Nephron progenitor cell (in vitro differentiated cells): Measurements from ENCODE around the gene RFTN1.

ENCODE experiments used
- DNase-seq: peaks from one replicate; pipeline ENCODE4 v3.0.0; 2021
- H3K27ac Mint-ChIP-seq: 2 replicates; pipeline ENCODE4 v1.8.0; 2021; ENCODE audit warnings: mild to moderate bottlenecking, moderate library complexity, mixed read lengths
- H3K27me3 Mint-ChIP-seq: 2 replicates; pipeline ENCODE4 v1.8.0; 2021; ENCODE audit warnings: mild to moderate bottlenecking, low read depth, mixed read lengths; ENCODE audit not compliant: poor library complexity
- H3K36me3 Mint-ChIP-seq: 2 replicates; pipeline ENCODE4 v1.8.0; 2021; ENCODE audit warnings: low read depth, mixed read lengths
- H3K4me1 Mint-ChIP-seq: 2 replicates; pipeline ENCODE4 v1.8.0; 2021; ENCODE audit warnings: mixed read lengths
- H3K4me3 Mint-ChIP-seq: 2 replicates; pipeline ENCODE4 v1.8.0; 2021; ENCODE audit warnings: mild to moderate bottlenecking, moderate library complexity, mixed read lengths
- H3K9me3 Mint-ChIP-seq: 2 replicates; pipeline ENCODE4 v1.8.0; 2021; ENCODE audit warnings: mild to moderate bottlenecking, moderate library complexity, mixed read lengths
- TF ChIP-seq, protein P1 (sequence below): fragments of 200-600 bp; sonication (generic); IDR thresholded peaks from 2 replicates; pipeline ENCODE4 v1.5.0; 2021; ENCODE audit warnings: antibody characterized with exemption

The RFTN1 gene

DNA sequence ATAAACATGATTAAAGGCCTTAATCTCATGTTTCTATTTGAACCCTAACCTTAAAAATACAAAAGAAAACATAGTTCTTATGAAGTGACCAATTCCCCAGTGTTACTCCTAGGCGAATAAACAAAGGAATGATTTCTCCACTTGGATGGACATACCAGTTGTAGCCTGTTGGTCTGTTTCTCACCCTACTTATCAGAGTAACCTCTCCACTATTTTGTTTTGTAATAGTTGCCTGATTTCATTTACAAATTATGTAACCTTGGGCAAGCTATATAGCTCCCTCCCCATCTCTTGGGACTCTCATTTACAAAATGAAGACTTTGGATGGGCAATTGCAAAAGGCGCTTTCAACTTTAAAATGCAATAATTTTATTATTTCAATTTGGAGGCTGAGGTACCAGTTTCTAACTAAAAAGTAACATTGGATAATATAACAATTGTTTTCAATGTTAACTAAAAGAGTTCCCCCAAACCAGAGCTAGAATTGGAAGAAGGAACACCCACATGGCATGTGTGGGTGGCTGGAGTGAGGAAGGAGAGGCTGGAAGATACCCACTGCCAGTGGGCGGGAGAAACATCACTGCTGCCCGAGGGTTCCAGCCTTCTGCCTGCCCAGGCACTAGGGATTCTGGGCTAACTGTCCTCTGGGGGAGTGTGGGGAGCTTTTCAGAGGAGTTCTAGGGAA, 74.2 kb downstream of the RFTN1 start:
- peaks cover 7% of the 10 kb centered on the region for H3K9me3 Mint-ChIP-seq
- no peak overlapping the region for H3K27ac Mint-ChIP-seq
- H3K36me3 Mint-ChIP-seq, result peaks cover 12% of the 10 kb centered on the region
- no peak overlapping the region for H3K4me3 Mint-ChIP-seq
- TF ChIP-seq, protein P1, sequence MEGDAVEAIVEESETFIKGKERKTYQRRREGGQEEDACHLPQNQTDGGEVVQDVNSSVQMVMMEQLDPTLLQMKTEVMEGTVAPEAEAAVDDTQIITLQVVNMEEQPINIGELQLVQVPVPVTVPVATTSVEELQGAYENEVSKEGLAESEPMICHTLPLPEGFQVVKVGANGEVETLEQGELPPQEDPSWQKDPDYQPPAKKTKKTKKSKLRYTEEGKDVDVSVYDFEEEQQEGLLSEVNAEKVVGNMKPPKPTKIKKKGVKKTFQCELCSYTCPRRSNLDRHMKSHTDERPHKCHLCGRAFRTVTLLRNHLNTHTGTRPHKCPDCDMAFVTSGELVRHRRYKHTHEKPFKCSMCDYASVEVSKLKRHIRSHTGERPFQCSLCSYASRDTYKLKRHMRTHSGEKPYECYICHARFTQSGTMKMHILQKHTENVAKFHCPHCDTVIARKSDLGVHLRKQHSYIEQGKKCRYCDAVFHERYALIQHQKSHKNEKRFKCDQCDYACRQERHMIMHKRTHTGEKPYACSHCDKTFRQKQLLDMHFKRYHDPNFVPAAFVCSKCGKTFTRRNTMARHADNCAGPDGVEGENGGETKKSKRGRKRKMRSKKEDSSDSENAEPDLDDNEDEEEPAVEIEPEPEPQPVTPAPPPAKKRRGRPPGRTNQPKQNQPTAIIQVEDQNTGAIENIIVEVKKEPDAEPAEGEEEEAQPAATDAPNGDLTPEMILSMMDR, result no peak
- peaks cover 56% of the 10 kb centered on the region for H3K4me1 Mint-ChIP-seq
- peaks cover 4% of the 10 kb centered on the region for H3K27me3 Mint-ChIP-seq
- no peak for DNase-seq

DNA sequence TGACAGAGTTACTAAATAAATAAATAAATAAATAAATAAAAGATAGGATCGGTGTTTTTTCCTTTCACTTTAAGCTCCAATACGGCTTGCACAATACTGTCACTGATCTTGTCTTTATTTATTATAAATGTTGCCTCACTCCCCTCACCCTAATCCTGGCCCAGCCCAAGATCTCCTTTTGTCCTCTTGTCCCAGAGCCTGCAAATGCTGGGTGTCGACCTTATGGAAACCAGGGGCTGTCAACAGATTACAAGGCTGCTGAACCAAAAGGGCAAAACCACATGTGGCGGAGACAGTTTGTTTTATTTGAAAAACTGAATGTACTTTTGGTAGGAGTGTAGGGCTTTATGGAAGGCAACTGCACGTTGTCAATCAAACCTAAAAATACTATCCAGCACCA, 75.9 kb downstream of the RFTN1 start:
- Mint-ChIP-seq H3K4me1 (peaks cover 66% of the 10 kb centered on the region), H3K27me3 (peaks cover 7% of the 10 kb centered on the region), H3K27ac (no peak overlapping the region), H3K36me3 (peaks cover 5% of the 10 kb centered on the region), H3K4me3 (no peak overlapping the region), H3K9me3 (peaks cover 2% of the 10 kb centered on the region)
- no peak for DNase-seq
- TF ChIP-seq, protein P1, result no peak

DNA sequence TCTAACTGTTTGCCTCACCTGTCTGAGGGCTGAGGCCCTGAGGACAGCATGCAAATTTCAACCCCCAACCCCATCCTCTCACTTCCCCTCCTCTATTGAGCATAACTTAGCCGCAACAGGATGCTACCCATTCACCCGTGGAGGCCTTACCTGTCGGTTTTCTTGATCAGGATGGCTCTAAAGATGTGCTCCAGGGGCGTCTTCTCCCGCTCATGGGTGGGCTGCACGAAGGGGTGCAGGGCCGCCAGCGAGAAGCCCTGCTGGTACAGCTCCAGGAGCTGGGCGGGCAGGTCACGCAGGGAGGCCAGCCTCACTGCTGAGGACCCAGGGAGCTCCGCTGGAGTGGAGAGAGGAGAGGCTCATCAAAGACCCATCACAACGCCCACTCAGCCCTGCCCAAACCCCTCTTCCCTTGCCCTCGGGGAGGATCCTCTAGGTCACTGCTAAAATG, 79.8 kb downstream of the RFTN1 start:
- peaks cover 2% of the 10 kb centered on the region for H3K9me3 Mint-ChIP-seq
- H3K27ac Mint-ChIP-seq, result no peak overlapping the region
- peaks cover 12% of the 10 kb centered on the region for H3K27me3 Mint-ChIP-seq
- DNase-seq, result no peak
- peaks cover 30% of the 10 kb centered on the region for H3K4me1 Mint-ChIP-seq
- TF ChIP-seq, protein P1, result no peak
- no peak overlapping the region for H3K4me3 Mint-ChIP-seq
- peaks cover 27% of the 10 kb centered on the region for H3K36me3 Mint-ChIP-seq

DNA sequence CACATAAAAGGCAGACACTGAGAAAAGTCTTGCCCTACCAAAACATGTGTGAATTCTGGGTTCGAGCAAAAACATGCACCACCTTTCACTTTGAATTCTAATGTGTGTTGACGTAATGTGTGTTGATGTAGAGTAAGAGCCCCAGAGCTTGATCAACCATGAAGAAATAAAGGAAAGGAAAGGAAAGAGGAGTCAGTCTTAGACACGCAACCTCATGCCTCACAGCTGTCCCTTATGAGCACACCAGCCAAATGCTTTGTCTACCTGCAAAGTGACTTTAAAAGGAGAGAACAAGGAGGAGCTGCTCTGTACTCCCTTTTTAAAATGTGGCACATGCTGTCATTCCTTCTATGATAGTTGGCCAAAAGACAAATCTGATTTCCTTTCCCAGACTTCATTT, 80.8 kb downstream of the RFTN1 start:
- Mint-ChIP-seq H3K4me1 (peaks cover 20% of the 10 kb centered on the region), H3K27me3 (peaks cover 12% of the 10 kb centered on the region), H3K36me3 (peaks cover 27% of the 10 kb centered on the region), H3K4me3 (no peak overlapping the region), H3K9me3 (peaks cover 2% of the 10 kb centered on the region), H3K27ac (peak overlapping the region; percentile 39)
- no peak for DNase-seq
- TF ChIP-seq, protein P1, result no peak

DNA sequence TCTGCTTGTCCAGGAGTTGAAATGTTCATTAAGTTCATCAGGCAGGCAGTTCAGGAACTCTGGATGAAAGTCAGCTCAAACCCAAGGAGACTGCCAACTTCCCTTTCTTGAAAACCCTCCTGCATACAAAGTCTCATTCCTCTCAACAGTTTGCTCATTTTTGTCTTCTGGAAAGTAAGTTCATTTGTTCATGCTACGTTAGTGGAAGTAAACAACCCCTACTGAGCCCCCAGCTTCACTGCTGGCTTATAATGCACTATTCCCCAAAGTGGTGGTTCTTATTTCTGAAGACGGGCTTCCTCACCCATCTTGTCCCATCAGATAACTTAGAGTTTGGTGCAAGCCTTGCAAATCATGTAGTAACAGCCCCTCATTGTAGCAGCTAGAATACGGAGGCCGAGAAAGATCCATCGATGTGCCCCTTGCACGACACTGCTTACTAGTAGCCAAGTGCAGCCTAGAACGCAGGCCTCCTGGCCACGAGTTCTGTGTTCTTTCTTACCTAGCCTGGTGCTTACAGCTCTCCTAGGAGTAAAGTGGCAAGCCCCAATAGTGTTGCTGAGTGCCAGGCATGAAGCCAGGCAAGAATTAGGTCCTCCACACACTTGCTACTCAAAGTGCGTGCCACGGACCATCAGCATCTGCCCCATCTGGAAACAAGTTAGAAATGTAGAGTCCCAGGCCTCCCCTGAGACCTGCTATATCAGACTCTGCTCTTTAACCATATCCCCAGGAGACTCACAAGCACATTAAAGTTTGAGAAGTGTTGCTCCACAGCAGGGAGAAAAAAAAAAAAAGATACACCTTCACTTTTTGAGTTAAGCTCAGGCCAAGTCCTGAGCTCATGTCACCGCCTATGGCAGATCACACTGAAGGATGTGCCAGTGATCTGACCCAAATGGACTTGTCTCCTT, 82.5 kb downstream of the RFTN1 start:
- H3K27me3 Mint-ChIP-seq, result peaks cover 12% of the 10 kb centered on the region
- TF ChIP-seq, protein P1, result no peak
- H3K9me3 Mint-ChIP-seq, result no peaks in the 10 kb centered on the region
- peaks cover 18% of the 10 kb centered on the region for H3K4me1 Mint-ChIP-seq
- peaks cover 23% of the 10 kb centered on the region for H3K36me3 Mint-ChIP-seq
- no peak overlapping the region for H3K4me3 Mint-ChIP-seq
- no peak overlapping the region for H3K27ac Mint-ChIP-seq
- DNase-seq, result no peak
